SK-N-SH (cell line): ENCODE data around the gene ACKR3. TPM values are rescaled to one million over a fixed set of nuclear protein-coding genes. Genes with fewer than 3 reads are reported as not detected.

ENCODE experiments used
- CTCF ChIA-PET: fragments of 300-600, 350-600 bp; formaldehyde crosslinking; extraction: SDS; loops from one replicate; lab custom pipeline; 2021; lab: Yijun Ruan, JAX
- POLR2A ChIA-PET: fragments of 350-600 bp; sonication (Branson Sonifier 250); formaldehyde crosslinking; extraction: SDS; loops from one replicate; lab custom pipeline; 2020; ENCODE audit warnings: antibody characterized with exemption, inconsistent platforms; lab: Yijun Ruan, JAX
- DNase-seq: peaks from one replicate; pipeline ENCODE4 v3.0.0; 2012
- H2AFZ ChIP-seq: fragments of 200-600 bp; sonication (generic); 2 replicates; pipeline ENCODE4 v1.8.1; 2016; ENCODE audit warnings: antibody characterized with exemption, mild to moderate bottlenecking, low read depth
- H3F3A ChIP-seq: fragments of 200-600 bp; sonication (generic); replicated peaks from 2 replicates; pipeline ENCODE3; 2016; ENCODE audit warnings: antibody characterized with exemption, mild to moderate bottlenecking; ENCODE audit not compliant: insufficient read depth
- H3K27ac ChIP-seq, 2 experiments: fragments of 200-500 bp in 1 of 2; fragments of 200-600 bp in 1 of 2; sonication (Bioruptor generic) in 1 of 2; sonication (generic), shearing (Covaris generic) in 1 of 2; 2 replicates each; pipeline versions ENCODE4 v1.5.1 to v1.6.1; 2014 to 2016; ENCODE audit warnings: low read depth in 2 of 2, inconsistent platforms in 1 of 2, low read length in 1 of 2, mild to moderate bottlenecking in 1 of 2, mixed read lengths in 1 of 2
- H3K27me3 ChIP-seq: fragments of 200-600 bp; sonication (generic), shearing (Covaris generic); 2 replicates; pipeline ENCODE4 v1.6.1; 2016; ENCODE audit warnings: mixed run types; ENCODE audit not compliant: insufficient read depth
- H3K36me3 ChIP-seq, 2 experiments: fragments of 200-500 bp in 1 of 2; fragments of 200-600 bp in 1 of 2; sonication (Bioruptor generic) in 1 of 2; sonication (generic) in 1 of 2; replicated peaks in 1 of 2; 2 replicates each; pipeline versions ENCODE3 to v1.5.1; 2014 to 2016; ENCODE audit warnings: low read length in 1 of 2, mild to moderate bottlenecking in 1 of 2; ENCODE audit not compliant: insufficient read depth in 2 of 2, control insufficient read depth in 1 of 2
- H3K4me1 ChIP-seq, 2 experiments: fragments of 200-500 bp in 1 of 2; fragments of 200-600 bp in 1 of 2; sonication (Bioruptor generic) in 1 of 2; sonication (generic), shearing (Covaris generic) in 1 of 2; 2 replicates each; pipeline versions ENCODE4 v1.5.1 to v1.6.1; 2014 to 2016; ENCODE audit warnings: low read depth in 1 of 2, low read length in 1 of 2, mixed run types in 1 of 2; ENCODE audit not compliant: insufficient read depth in 2 of 2, control insufficient read depth in 1 of 2
- H3K4me2 ChIP-seq: fragments of 200-600 bp; sonication (generic), shearing (Covaris generic); 2 replicates; pipeline ENCODE4 v1.6.1; 2017; ENCODE audit warnings: mixed run types
- H3K4me3 ChIP-seq, 2 experiments: fragments of 200-500 bp in 1 of 2; fragments of 200-600 bp in 1 of 2; sonication (Bioruptor generic) in 1 of 2; sonication (generic), shearing (Covaris generic) in 1 of 2; 2 replicates each; pipeline versions ENCODE4 v1.5.1 to v1.8.1; 2014 to 2016; ENCODE audit warnings: low read depth in 2 of 2, inconsistent platforms in 1 of 2, low read length in 1 of 2, mild to moderate bottlenecking in 1 of 2, mixed read lengths in 1 of 2, moderate library complexity in 1 of 2
- H3K79me2 ChIP-seq: fragments of 200-600 bp; sonication (generic); 2 replicates; pipeline ENCODE4 v1.8.1; 2017; ENCODE audit warnings: mild to moderate bottlenecking; ENCODE audit not compliant: insufficient read depth
- H3K9ac ChIP-seq: fragments of 200-600 bp; sonication (generic); 2 replicates; pipeline ENCODE4 v1.6.1; 2017; ENCODE audit warnings: mixed run types
- H3K9me2 ChIP-seq: fragments of 200-600 bp; sonication (generic); 2 replicates; pipeline ENCODE4 v1.6.1; 2017; ENCODE audit warnings: mixed run types
- H3K9me3 ChIP-seq: fragments of 200-600 bp; sonication (generic); 2 replicates; pipeline ENCODE4 v1.6.1; 2017; ENCODE audit warnings: mixed run types, mild to moderate bottlenecking, moderate library complexity
- H4K20me1 ChIP-seq: fragments of 200-600 bp; sonication (generic); 2 replicates; pipeline ENCODE4 v1.6.1; 2017; ENCODE audit warnings: mild to moderate bottlenecking, mixed run types; ENCODE audit not compliant: insufficient read depth
- JUND ChIP-seq: IDR thresholded peaks from 2 replicates; pipeline ENCODE4 v1.4.0; 2012
- MEF2A ChIP-seq: IDR thresholded peaks from 2 replicates; pipeline ENCODE4 v1.4.0; 2012; ENCODE audit warnings: low read depth, borderline replicate concordance
- PBX3 ChIP-seq: IDR thresholded peaks from 2 replicates; pipeline ENCODE4; 2012
- RAD21 ChIP-seq: IDR thresholded peaks from 2 replicates; pipeline ENCODE4 v1.6.1; 2012; ENCODE audit warnings: mild to moderate bottlenecking, low read length
- REST ChIP-seq: IDR thresholded peaks from 2 replicates; pipeline ENCODE4 v1.6.1; 2012; ENCODE audit warnings: mild to moderate bottlenecking, low read depth, low read length, moderate library complexity
- RFX5 ChIP-seq: IDR thresholded peaks from 2 replicates; pipeline ENCODE4 v1.6.1; 2012; ENCODE audit warnings: mild to moderate bottlenecking, improper control_type of control experiment, low read length
- USF2 ChIP-seq: fragments of 150-350 bp; IDR thresholded peaks from 2 replicates; pipeline ENCODE4 v1.6.1; 2017; ENCODE audit warnings: antibody characterized with exemption, low read length, low read depth, borderline replicate concordance
- YY1 ChIP-seq: IDR thresholded peaks from 2 replicates; pipeline ENCODE4 v1.4.0; 2012; ENCODE audit warnings: low read depth, mild to moderate bottlenecking
- WGBS: methylation state at CpG from one replicate; pipeline ENCODE4 v1.1.6; 2017; ENCODE audit warnings: low lambda C conversion rate; 5-methylcytosine and 5-hydroxymethylcytosine counted together
- polyA plus RNA-seq, 3 experiments: library from polyadenylated mRNA; depleted of rRNA; stranded (reverse); fragments of >200 nt; gene quantifications; 2 replicates each; pipeline ENCODE4 v1.2.3, GENCODE V29; 2012
- TF ChIP-seq, protein P1 (sequence below): IDR thresholded peaks from 2 replicates; pipeline ENCODE4 v1.4.0; 2012; ENCODE audit warnings: low read depth

The ACKR3 gene
- polyA plus RNA-seq, 1 of the 3 experiments (the other 2 are of a cell fraction): not detected

GRCh38 chr2:236631856-236632291 is 62.2 kb downstream of the ACKR3 start:
- POLR2A ChIA-PET: no interaction called here
- Histone ChIP-seq H3K27me3 (no peaks in the 10 kb centered on the region; the same call in 1 of the 2 replicates), H3K4me2 (no peak overlapping the region), H3K36me3 (no peaks in the 10 kb centered on the region), H3K9me2 (no peaks in the 10 kb centered on the region), H3F3A (no peaks in the 10 kb centered on the region), H3K9me3 (no peaks in the 10 kb centered on the region), H3K9ac (no peak overlapping the region), H3K27ac (no peak overlapping the region), H3K79me2 (no peaks in the 10 kb centered on the region), H4K20me1 (no peaks in the 10 kb centered on the region), H3K4me3 (no peak overlapping the region), H2AFZ (no peak overlapping the region), H3K4me1 (peaks cover 0 to 6% of the 10 kb centered on the region in 2 experiments; a peak in 1 of 4 replicates)
- no peak for DNase-seq
- 52% methylated on average over 7 of the region's 11 CpGs for WGBS
- no peak for TF ChIP-seq YY1
- no peak for TF ChIP-seq USF2
- TF ChIP-seq RFX5: no peak
- no peak for TF ChIP-seq MEF2A
- TF ChIP-seq, protein P1, sequence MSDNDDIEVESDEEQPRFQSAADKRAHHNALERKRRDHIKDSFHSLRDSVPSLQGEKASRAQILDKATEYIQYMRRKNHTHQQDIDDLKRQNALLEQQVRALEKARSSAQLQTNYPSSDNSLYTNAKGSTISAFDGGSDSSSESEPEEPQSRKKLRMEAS: no peak
- TF ChIP-seq PBX3: no peak
- no peak for TF ChIP-seq RAD21
- TF ChIP-seq JUND: no peak
- no peak for TF ChIP-seq REST
- CTCF ChIA-PET: no interaction called here
